HG03039 (cell line): Measurements from ENCODE around the gene SMIM44.

Experiments used
- ATAC-seq: cut with Tn5 transposase; IDR thresholded peaks from one replicate; pipeline ENCODE4 v1.9.1; 2021; ENCODE audit warnings: mild to moderate bottlenecking, moderate library complexity; ENCODE audit not compliant: unreplicated experiment

The SMIM44 gene

GRCh38 chr19:3478409-3479176 lies 4.6 kb downstream of the SMIM44 start:
- no peak for ATAC-seq

GRCh38 chr19:3477951-3478350 lies 5.3 kb downstream of the SMIM44 start:
- ATAC-seq: no peak

GRCh38 chr19:3477506-3477905 lies 5.7 kb downstream of the SMIM44 start:
- ATAC-seq: no peak

- no peak for ATAC-seq
Observed at GRCh38 chr19:3476830-3477229, 6.4 kb downstream of the SMIM44 start.

GRCh38 chr19:3475449-3475848 lies 7.8 kb downstream of the SMIM44 start:
- no peak for ATAC-seq

- ATAC-seq: no peak
Observed at GRCh38 chr19:3474614-3475013, 8.6 kb downstream of the SMIM44 start.

GRCh38 chr19:3474010-3474409 lies 9.2 kb downstream of the SMIM44 start:
- ATAC-seq: no peak

GRCh38 chr19:3471954-3472655 lies 11.1 kb downstream of the SMIM44 start:
- ATAC-seq: no peak

GRCh38 chr19:3470500-3471128 lies 12.6 kb downstream of the SMIM44 start:
- ATAC-seq: no peak

- ATAC-seq: no peak
Observed at GRCh38 chr19:3469638-3470499, 13.4 kb downstream of the SMIM44 start.

GRCh38 chr19:3468211-3468610 lies 15.0 kb downstream of the SMIM44 start:
- no peak for ATAC-seq

- ATAC-seq: no peak
Observed at GRCh38 chr19:3467437-3468198, 15.6 kb downstream of the SMIM44 start.

- ATAC-seq: no peak
Observed at GRCh38 chr19:3466635-3467034, 16.6 kb downstream of the SMIM44 start.

GRCh38 chr19:3465552-3465951 lies 17.7 kb downstream of the SMIM44 start:
- no peak for ATAC-seq

- ATAC-seq: no peak
Observed at GRCh38 chr19:3464587-3465235, 18.5 kb downstream of the SMIM44 start.

- ATAC-seq: no peak
Observed at GRCh38 chr19:3463714-3464586, 19.3 kb downstream of the SMIM44 start.

- ATAC-seq: no peak
Observed at GRCh38 chr19:3462991-3463713, 20.1 kb downstream of the SMIM44 start.

- no peak for ATAC-seq
Observed at GRCh38 chr19:3459965-3460582, 23.2 kb downstream of the SMIM44 start.
